PC-3 (cell line): Measurements from ENCODE around the gene WDR36.

Experiments
- EZH2 ChIP-seq: fragments of 300-600 bp; sonication (generic); IDR thresholded peaks from one replicate; pipeline ENCODE4 v1.6.1; 2017; ENCODE audit warnings: antibody characterized with exemption, mild to moderate bottlenecking, low read length; ENCODE audit not compliant: unreplicated experiment
- EZH2phosphoT487 ChIP-seq: fragments of 300-600 bp; sonication (generic); IDR thresholded peaks from 2 replicates; pipeline ENCODE4 v1.6.1; 2018; ENCODE audit warnings: mild to moderate bottlenecking, antibody characterized with exemption, low read length, borderline replicate concordance
- TF ChIP-seq, protein P1 (sequence below): fragments of 300-600 bp; sonication (generic); conservative IDR thresholded peaks from 2 replicates; pipeline ENCODE4 v1.5.1; 2017; ENCODE audit warnings: antibody characterized with exemption, low read depth, mild to moderate bottlenecking, low read length

DNA sequence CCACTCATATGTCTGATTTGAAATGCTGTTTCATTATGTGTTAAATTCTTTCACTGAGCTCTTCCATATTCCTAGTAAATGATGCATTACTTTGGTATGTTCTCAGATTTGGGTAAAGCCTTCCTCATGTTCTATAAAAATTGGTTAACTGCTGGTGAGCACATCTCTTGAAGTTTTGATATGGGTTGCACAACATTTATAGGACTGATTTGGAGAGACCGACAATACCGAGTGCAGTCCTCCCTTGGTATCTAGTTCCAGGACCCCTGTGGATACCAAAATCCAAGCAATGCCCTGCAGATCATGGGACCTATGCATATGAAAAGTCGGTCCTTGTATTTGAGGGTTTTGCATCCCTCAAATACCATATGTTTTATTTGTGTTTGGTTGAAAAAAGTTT, 37.8 kb downstream of the WDR36 start:
- TF ChIP-seq, protein P1, sequence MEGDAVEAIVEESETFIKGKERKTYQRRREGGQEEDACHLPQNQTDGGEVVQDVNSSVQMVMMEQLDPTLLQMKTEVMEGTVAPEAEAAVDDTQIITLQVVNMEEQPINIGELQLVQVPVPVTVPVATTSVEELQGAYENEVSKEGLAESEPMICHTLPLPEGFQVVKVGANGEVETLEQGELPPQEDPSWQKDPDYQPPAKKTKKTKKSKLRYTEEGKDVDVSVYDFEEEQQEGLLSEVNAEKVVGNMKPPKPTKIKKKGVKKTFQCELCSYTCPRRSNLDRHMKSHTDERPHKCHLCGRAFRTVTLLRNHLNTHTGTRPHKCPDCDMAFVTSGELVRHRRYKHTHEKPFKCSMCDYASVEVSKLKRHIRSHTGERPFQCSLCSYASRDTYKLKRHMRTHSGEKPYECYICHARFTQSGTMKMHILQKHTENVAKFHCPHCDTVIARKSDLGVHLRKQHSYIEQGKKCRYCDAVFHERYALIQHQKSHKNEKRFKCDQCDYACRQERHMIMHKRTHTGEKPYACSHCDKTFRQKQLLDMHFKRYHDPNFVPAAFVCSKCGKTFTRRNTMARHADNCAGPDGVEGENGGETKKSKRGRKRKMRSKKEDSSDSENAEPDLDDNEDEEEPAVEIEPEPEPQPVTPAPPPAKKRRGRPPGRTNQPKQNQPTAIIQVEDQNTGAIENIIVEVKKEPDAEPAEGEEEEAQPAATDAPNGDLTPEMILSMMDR, result no peak
- TF ChIP-seq EZH2 (no peak), EZH2phosphoT487 (no peak)
